GM23338 (cell line): ENCODE measurements around the gene SPECC1L. TPM values are rescaled to one million over a fixed set of nuclear protein-coding genes. Genes with fewer than 3 reads are reported as not detected.

ENCODE experiments used
- ATAC-seq: fragments of 200-7000 bp; cut with Tn5 transposase; 3 replicates; pipeline ENCODE4 v1.9.1; 2020
- DNase-seq: peaks from one replicate; pipeline ENCODE4 v3.0.0-alpha.2; 2015; ENCODE audit warnings: low spot score
- H2AFZ ChIP-seq: fragments of 200-600 bp; sonication (generic); 2 replicates; pipeline ENCODE4 v1.8.0; 2016; ENCODE audit warnings: antibody characterized with exemption, mild to moderate bottlenecking, moderate library complexity
- H3F3A ChIP-seq: fragments of 200-600 bp; sonication (generic); replicated peaks from 2 replicates; pipeline ENCODE4 v1.8.0; 2017; ENCODE audit warnings: antibody characterized with exemption, mixed run types, low read depth
- H3K27ac ChIP-seq: fragments of 200-600 bp; sonication (generic); 2 replicates; pipeline ENCODE4 v1.6.1; 2016; ENCODE audit warnings: low read depth
- H3K27me3 ChIP-seq: fragments of 200-600 bp; sonication (generic); 2 replicates; pipeline ENCODE4 v1.8.0; 2016; ENCODE audit warnings: mild to moderate bottlenecking, mixed run types, moderate library complexity; ENCODE audit not compliant: insufficient read depth
- H3K36me3 ChIP-seq: fragments of 200-600 bp; sonication (generic); 2 replicates; pipeline ENCODE4 v1.8.0; 2016; ENCODE audit warnings: mild to moderate bottlenecking; ENCODE audit not compliant: insufficient read depth
- H3K4me1 ChIP-seq: fragments of 200-600 bp; sonication (generic); 2 replicates; pipeline ENCODE4 v1.8.0; 2016; ENCODE audit warnings: mild to moderate bottlenecking, moderate library complexity; ENCODE audit not compliant: insufficient read depth
- H3K4me2 ChIP-seq: fragments of 200-600 bp; sonication (generic); 2 replicates; pipeline ENCODE4 v1.7.1; 2017; ENCODE audit warnings: mixed run types
- H3K4me3 ChIP-seq: fragments of 200-600 bp; sonication (generic); 2 replicates; pipeline ENCODE4 v1.6.1; 2016; ENCODE audit warnings: mixed run types
- H3K79me2 ChIP-seq: fragments of 200-600 bp; sonication (generic); replicated peaks from 2 replicates; pipeline ENCODE4 v1.8.0; 2017; ENCODE audit warnings: mild to moderate bottlenecking; ENCODE audit not compliant: insufficient read depth
- H3K9me2 ChIP-seq: fragments of 200-600 bp; sonication (generic); 2 replicates; pipeline ENCODE4 v1.8.0; 2017; ENCODE audit not compliant: insufficient read depth
- H4K20me1 ChIP-seq: fragments of 200-600 bp; sonication (generic); replicated peaks from 2 replicates; pipeline ENCODE4 v1.8.0; 2017; ENCODE audit warnings: mild to moderate bottlenecking; ENCODE audit not compliant: insufficient read depth
- H3K27ac Mint-ChIP-seq: 2 replicates; pipeline ENCODE4 v1.8.0; 2020; ENCODE audit warnings: inconsistent platforms, mild to moderate bottlenecking, moderate library complexity, mixed read lengths
- H3K27me3 Mint-ChIP-seq: 3 replicates; pipeline ENCODE4 v1.8.0; 2022; ENCODE audit warnings: low read depth, mild to moderate bottlenecking, moderate library complexity, mixed read lengths, inconsistent platforms; ENCODE audit not compliant: insufficient read depth, poor library complexity
- H3K36me3 Mint-ChIP-seq: 3 replicates; pipeline ENCODE4 v1.8.0; 2021; ENCODE audit warnings: low read depth, mild to moderate bottlenecking, inconsistent platforms, moderate library complexity, mixed read lengths
- H3K4me1 Mint-ChIP-seq: 3 replicates; pipeline ENCODE4 v1.8.0; 2020; ENCODE audit warnings: mild to moderate bottlenecking, inconsistent platforms, mixed read lengths
- H3K4me3 Mint-ChIP-seq: 3 replicates; pipeline ENCODE4 v1.8.0; 2021; ENCODE audit warnings: moderate library complexity, mild to moderate bottlenecking, inconsistent platforms, mixed read lengths
- H3K9me3 Mint-ChIP-seq: 3 replicates; pipeline ENCODE4 v1.8.0; 2020; ENCODE audit warnings: moderate library complexity, mild to moderate bottlenecking, inconsistent platforms, mixed read lengths
- CREB1 ChIP-seq: fragments of 250-450 bp; sonication (Bioruptor Pico); IDR thresholded peaks from 2 replicates; pipeline ENCODE4 v1.5.0; 2020; ENCODE audit warnings: low read depth, mild to moderate bottlenecking, moderate library complexity
- CTCF ChIP-seq, 2 experiments: fragments of 200-600 bp in 1 of 2; sonication (generic) in 1 of 2; conservative IDR thresholded peaks; 2 replicates each; pipeline versions ENCODE4 v1.5.1 to v1.6.1; 2016 to 2017; ENCODE audit warnings: antibody characterized with exemption in 2 of 2, low read depth in 2 of 2, mild to moderate bottlenecking in 2 of 2, moderate library complexity in 1 of 2
- ETS1 ChIP-seq: IDR thresholded peaks from 2 replicates; pipeline ENCODE4 v1.6.1; 2016; ENCODE audit warnings: antibody characterized with exemption
- EZH2 ChIP-seq: fragments of 200-600 bp; sonication (generic); IDR thresholded peaks from one replicate; pipeline ENCODE4 v1.8.0; 2017; ENCODE audit warnings: antibody characterized with exemption, mild to moderate bottlenecking, low read depth; ENCODE audit not compliant: unreplicated experiment
- JUNB ChIP-seq: IDR thresholded peaks from one replicate; pipeline ENCODE4 v1.6.1; 2016; ENCODE audit warnings: antibody characterized with exemption; ENCODE audit not compliant: unreplicated experiment
- NANOG ChIP-seq: IDR thresholded peaks from 2 replicates; pipeline ENCODE4 v1.6.1; 2016; ENCODE audit warnings: antibody characterized with exemption, borderline replicate concordance
- POLR2AphosphoS5 ChIP-seq: IDR thresholded peaks from 2 replicates; pipeline ENCODE4 v1.6.1; 2016; ENCODE audit warnings: antibody characterized with exemption, low read depth
- STAT1 ChIP-seq: IDR thresholded peaks from one replicate; pipeline ENCODE4 v1.6.1; 2016; ENCODE audit warnings: antibody characterized with exemption; ENCODE audit not compliant: unreplicated experiment
- ZNF114 ChIP-seq: fragments of 250-450 bp; sonication (Bioruptor Pico); IDR thresholded peaks from 2 replicates; pipeline ENCODE4 v1.5.0; 2020; ENCODE audit warnings: mild to moderate bottlenecking, moderate library complexity
- ZNF331 ChIP-seq: fragments of 250-450 bp; sonication (Bioruptor Pico); IDR thresholded peaks from 2 replicates; pipeline ENCODE4 v1.5.0; 2020; ENCODE audit warnings: low read depth, mild to moderate bottlenecking, moderate library complexity
- ZNF462 ChIP-seq: fragments of 250-450 bp; sonication (Bioruptor Pico); IDR thresholded peaks from 2 replicates; pipeline ENCODE4 v1.5.0; 2020; ENCODE audit warnings: mild to moderate bottlenecking, moderate library complexity
- polyA plus RNA-seq: library from polyadenylated mRNA; unstranded; fragments of >200 nt; fragmentation: Nextera tagmentation; extraction: Ambion mirVana; gene quantifications from 2 replicates; pipeline ENCODE4 v1.2.1, GENCODE V29; 2016
- total RNA-seq: library from RNA; depleted of rRNA; stranded (reverse); fragments of >200 nt; shearing (Covaris generic); gene quantifications from 2 replicates; pipeline ENCODE4 v1.2.3, GENCODE V29; 2014

The SPECC1L gene
- total and polyA plus RNA-seq, 2 experiments from 2014 or later = 24.3 to 44.7 TPM

- TF ChIP-seq ETS1 = no peak
- no peak for TF ChIP-seq ZNF114
- TF ChIP-seq POLR2AphosphoS5 = no peak
- no peak for TF ChIP-seq EZH2
- TF ChIP-seq ZNF331 (CRISPR knock-in tag) = no peak
- TF ChIP-seq NANOG = no peak
- TF ChIP-seq STAT1 = no peak
These were observed 150.3 kb downstream of the SPECC1L start (continued) for GRCh38 chr22:24420977-24421343.

- ATAC-seq (peak; percentile 51), DNase-seq (peak; percentile 92)
- Mint-ChIP-seq H3K27ac (no peak overlapping the region), H3K4me1 (peaks cover 16% of the 10 kb centered on the region), H3K4me3 (no peak overlapping the region; the same call in 2 of the 3 replicates), H3K36me3 (no peaks in the 10 kb centered on the region), H3K9me3 (no peaks in the 10 kb centered on the region), H3K27me3 (peaks cover 53% of the 10 kb centered on the region)
- TF ChIP-seq NANOG = no peak
- peak; percentile 83 to 94 for TF ChIP-seq CTCF (conservative IDR thresholded peaks at IDR 0.05; ENCODE audit: low read depth in 2 of 2)
- no peak for TF ChIP-seq JUNB
- H3K4me3 ChIP-seq = no peak overlapping the region
- no peak overlapping the region for H3K27ac ChIP-seq
- H3K36me3 ChIP-seq = no peaks in the 10 kb centered on the region
- no peaks in the 10 kb centered on the region for H3K79me2 ChIP-seq
- H3F3A ChIP-seq = no peaks in the 10 kb centered on the region
- no peak overlapping the region for H2AFZ ChIP-seq
- H3K4me1 ChIP-seq = peaks cover 8% of the 10 kb centered on the region; the same call in 1 of the 2 replicates
- H4K20me1 ChIP-seq = no peaks in the 10 kb centered on the region
- peaks cover 29% of the 10 kb centered on the region for H3K27me3 ChIP-seq
- H3K9me2 ChIP-seq = no peaks in the 10 kb centered on the region
- H3K4me2 ChIP-seq = no peak overlapping the region
These were observed 150.8 kb downstream of the SPECC1L start for GRCh38 chr22:24421428-24421931.

- no peaks in the 10 kb centered on the region for H3K36me3 Mint-ChIP-seq
- TF ChIP-seq POLR2AphosphoS5 (no peak), ZNF462 (CRISPR knock-in tag) (no peak), EZH2 (no peak), CREB1 (CRISPR knock-in tag) (no peak), ZNF114 (no peak), ZNF331 (CRISPR knock-in tag) (no peak)
These were observed 151.6 kb downstream of the SPECC1L start for GRCh38 chr22:24422102-24422665.

More at GRCh38 chr22:24422102-24422665, 151.6 kb downstream of the SPECC1L start:
- no peaks in the 10 kb centered on the region for H3K79me2 ChIP-seq
- no peaks in the 10 kb centered on the region for H3F3A ChIP-seq
- no peak overlapping the region for H3K4me3 ChIP-seq
- H3K36me3 ChIP-seq = no peaks in the 10 kb centered on the region
- DNase-seq (no peak), ATAC-seq (no peak)
- Mint-ChIP-seq H3K27ac (no peak overlapping the region), H3K9me3 (no peaks in the 10 kb centered on the region), H3K4me1 (peaks cover 16% of the 10 kb centered on the region), H3K27me3 (peaks cover 55% of the 10 kb centered on the region), H3K4me3 (no peak overlapping the region; the same call in 2 of the 3 replicates)
- H2AFZ ChIP-seq = no peak overlapping the region
- H3K27me3 ChIP-seq = peaks cover 29% of the 10 kb centered on the region
- H4K20me1 ChIP-seq = no peaks in the 10 kb centered on the region
- no peaks in the 10 kb centered on the region for H3K9me2 ChIP-seq
- H3K4me2 ChIP-seq = no peak overlapping the region
- no peak overlapping the region for H3K27ac ChIP-seq
- H3K4me1 ChIP-seq = peaks cover 8% of the 10 kb centered on the region; the same call in 1 of the 2 replicates
